Stimulated activated CD8-positive, alpha-beta memory T cell treated with anti-CD3 and anti-CD28 coated beads, Interleukin-4, amount 100 ng/mL, for 1 hour (primary cell): ENCODE measurements around the gene RSKR.
"Not testable (repeated sequence)": the region's sequence is repeated elsewhere in the genome, so short reads cannot be mapped to it uniquely, and the experiment has no call there.

Source experiments
- DNase-seq, 2 donors: peaks; one replicate each; pipeline ENCODE4 v3.0.0-alpha.2; 2020; ENCODE audit warnings: low read depth in 2 of 2, low spot score in 1 of 2

The RSKR gene, protein sequence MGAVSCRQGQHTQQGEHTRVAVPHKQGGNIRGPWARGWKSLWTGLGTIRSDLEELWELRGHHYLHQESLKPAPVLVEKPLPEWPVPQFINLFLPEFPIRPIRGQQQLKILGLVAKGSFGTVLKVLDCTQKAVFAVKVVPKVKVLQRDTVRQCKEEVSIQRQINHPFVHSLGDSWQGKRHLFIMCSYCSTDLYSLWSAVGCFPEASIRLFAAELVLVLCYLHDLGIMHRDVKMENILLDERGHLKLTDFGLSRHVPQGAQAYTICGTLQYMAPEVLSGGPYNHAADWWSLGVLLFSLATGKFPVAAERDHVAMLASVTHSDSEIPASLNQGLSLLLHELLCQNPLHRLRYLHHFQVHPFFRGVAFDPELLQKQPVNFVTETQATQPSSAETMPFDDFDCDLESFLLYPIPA

DNA sequence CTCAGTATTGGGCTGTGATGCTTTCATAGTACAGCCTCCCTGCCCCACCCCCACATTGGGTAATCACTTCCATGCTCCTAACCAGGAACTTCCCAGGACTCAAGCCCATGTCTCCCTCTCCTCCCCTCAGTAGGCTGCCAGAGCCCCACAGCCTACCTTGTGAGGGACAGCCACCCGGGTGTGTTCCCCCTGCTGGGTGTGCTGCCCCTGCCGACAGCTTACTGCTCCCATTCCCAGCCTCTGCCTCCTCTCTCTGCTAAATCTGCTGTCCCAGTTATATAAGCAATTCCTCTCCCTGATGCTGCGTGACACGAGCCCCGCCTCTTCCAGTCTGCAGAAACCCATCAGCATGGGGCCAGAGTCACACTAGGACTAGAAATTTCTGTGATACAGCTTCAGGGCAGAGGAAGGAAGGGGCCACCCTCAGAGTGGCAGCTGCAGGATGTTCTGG, at the start of gene RSKR:
Gene RSKR (minus strand): TSS at position 255 of the 451 bp plus-strand sequence. CDS start 24 bp downstream, at position 231.
- no peak for DNase-seq

DNA sequence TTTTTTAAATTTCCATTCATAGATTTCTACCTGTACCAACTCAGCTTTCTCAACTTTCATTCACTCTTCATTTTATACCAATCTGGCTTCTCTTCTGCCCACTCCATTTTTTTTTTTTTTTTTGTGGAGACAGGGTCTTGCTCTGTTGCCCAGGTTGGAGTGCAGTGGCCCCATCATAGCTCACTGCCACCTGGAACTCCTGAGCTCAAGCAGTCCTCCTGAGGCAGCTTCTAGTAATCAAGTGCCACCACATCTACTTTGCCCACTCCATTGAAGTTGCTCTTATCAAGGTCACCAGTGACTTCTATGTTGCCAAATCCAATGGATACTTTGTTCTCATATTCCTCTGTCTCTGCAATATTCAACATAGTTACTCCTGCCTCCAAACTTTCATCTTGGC, 49.7 kb upstream of the RSKR start:
- no peak for DNase-seq

DNA sequence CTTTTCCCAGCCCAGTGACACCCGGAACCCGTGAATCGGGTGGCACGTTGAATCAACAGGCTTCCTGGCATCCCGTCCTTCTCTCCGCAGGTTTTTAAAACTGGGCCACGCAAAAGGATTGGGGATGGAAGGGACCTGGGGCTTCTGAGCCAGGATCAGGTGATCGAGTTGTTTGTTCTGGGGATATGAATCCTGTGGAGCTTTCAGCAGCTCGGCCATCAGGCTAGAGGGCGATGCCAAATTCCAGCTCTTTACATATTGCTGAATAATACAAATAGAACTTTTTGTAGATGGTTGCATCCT, 48.5 kb upstream of the RSKR start:
- no peak for DNase-seq

DNA sequence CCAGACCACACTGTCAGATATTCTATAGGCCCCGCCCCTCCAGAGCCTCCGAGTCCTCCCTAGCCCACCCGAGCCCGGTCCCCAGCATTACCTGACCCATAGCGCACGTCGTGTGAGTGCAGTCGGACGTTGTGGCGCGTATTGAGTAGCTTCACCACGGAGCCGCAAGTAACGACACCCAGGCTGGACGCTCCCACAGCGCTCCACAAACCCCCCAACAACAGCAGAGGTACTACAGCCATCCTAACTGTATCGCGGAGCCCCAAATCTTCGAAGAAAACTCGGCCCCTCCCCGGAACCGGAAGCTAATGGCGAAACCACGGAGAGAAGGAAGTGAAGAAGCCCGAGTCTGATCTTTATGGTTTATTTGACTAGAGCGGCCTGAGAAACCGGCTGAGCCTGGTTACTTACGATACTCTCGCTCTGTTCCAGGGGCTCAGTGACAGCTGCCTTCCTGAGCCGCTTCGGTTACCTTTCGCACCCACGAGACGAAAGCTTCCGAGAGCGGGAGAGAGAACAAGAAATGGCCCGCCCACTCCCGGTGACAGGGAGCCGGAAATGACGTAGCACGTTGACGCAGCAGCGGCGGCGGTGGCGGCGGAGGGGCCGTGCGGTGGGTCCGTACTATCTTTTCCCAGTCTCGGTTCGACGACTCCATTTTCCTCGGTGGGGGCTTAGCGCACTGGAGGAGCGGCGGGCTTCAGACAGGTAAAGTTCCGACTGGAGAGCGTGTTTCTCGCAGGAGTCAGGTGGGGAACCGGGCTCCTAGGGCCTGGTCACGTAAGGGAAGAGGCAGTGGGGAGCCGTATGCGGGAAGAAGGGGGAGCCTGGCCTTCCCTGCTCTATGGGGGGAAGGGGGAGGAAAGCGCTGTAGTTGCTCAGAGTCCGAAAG, 47.9 kb upstream of the RSKR start, which contains the start of the genes SDF2 and SUPT6H:
Gene SDF2 (minus strand): TSS at position 272 of the 892 bp plus-strand sequence. CDS start 30 bp downstream, at position 242.
Gene SUPT6H (plus strand): TSS at position 571 of the 892 bp plus-strand sequence. CDS start 11,197 bp downstream, outside the sequence.
- DNase-seq: peak; percentile 89 to 95

DNA sequence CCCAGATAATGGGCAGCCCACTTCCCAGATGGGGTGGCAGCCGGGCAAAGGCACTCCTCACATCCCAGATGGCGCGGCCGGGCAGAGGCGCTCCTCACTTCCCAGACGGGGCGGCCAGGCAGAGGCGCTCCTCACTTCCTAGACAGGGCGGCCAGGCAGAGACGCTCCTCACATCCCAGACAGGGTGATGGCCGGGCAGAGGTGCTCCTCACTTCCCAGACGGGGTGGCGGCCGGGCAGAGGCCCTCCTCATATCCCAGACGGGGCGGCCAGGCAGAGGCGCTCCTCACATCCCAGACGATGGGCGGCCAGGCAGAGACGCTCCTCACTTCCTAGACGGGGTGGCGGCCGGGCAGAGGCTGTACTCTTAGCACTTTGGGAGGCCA, 45.5 kb upstream of the RSKR start:
- DNase-seq: not testable (repeated sequence)

DNA sequence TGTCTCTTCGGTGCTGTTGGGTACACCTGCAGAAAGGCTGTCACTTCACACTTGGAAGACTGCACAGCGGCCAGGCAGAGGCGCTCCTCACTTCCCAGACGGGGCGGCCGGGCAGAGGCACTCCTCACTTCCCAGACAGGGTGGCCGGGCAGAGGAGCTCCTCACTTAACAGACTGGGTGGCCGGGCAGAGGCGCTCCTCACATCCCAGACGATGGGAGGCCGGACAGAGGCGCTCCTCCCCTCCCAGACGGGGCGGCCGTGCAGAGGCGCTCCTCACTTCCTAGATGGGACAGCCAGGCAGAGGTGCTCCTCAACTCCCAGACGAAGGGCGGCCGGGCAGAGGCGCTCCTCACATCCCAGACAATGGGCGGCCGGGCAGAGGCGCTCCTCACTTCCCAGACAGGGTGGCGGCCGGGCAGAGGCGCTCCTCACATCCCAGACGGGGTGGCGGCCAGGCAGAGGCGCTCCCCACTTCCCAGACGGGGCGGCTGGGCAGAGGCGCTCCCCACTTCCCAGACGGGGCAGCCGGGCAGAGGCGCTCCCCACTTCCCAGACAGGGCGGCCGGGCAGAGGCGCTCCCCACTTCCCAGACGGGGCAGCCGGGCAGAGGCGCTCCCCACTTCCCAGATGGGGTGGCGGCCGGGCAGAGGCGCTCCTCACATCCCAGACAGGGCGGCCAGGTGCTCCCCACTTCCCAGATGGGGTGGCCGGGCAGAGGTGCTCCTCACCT, 44.9 kb upstream of the RSKR start:
- DNase-seq: not testable (repeated sequence)

DNA sequence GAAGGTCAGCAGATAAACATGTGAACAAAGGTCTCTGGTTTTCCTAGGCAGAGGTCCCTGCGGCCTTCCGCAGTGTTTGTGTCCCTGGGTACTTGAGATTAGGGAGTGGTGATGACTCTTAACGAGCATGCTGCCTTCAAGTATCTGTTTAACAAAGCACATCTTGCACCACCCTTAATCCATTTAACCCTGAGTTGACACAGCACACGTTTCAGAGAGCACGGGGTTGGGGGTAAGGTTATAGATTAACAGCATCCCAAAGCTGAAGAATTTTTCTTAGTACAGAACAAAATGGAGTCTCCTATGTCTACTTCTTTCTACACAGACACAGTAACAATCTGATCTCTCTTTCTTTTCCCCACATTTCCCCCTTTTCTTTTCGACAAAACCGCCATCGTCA, 44.4 kb upstream of the RSKR start:
- not testable (repeated sequence) for DNase-seq

DNA sequence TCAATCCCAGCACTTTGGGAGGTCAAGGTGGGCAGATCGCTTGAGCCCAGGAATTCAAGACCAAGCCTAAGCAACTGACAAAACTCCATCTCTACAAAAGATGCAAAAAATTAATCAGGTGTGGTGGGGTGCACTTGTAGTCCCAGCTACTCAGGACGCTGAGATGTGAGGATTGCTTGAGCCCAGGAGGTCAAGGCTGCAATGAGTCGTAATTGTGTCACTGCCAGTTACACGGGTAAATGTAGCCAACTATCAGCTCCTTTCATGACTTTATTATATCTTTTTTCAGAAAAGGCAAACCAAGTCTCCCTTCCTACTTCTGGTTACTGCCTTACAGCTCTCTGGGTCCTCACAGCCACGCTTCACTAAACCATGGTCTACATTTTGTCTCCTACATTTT, 43.8 kb upstream of the RSKR start:
- DNase-seq: no peak

DNA sequence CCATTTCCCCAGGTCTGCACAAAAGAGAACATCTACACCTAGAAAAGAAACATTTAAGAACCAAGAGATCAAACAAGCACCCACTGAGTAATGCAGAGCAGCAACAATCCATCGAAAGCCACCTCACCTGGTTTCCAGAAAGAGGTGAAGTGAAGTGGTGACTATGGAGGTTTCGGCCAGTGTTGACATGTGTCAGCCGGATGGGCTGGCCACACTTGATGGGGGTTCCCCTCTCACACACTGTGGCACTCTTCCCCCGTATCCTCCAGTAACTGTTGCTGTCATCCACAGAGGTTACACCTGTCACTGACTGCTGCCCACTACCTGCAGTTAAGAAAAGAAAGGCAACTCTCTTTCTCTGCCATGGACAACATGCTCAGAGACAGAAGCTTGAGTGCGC, 41.2 kb upstream of the RSKR start:
- no peak for DNase-seq

DNA sequence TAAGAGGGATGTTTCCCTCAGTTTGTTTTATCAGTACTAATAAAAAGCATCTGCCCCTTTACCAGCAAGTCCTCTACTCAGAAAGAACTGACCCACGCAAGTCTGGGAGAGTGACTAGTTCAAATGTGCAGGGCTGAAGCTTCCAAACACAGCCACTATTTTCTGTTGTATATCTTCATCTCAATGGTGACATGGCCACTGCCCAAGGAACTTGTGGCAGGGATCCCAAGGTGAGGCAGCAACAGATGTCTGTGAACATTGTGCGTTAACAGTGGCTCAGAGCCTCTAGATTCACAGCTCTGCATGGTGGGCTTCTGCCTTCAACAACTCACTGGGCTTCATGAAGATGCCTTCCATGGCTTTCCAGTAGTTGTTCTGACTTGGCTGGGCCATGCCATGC, 34.7 kb upstream of the RSKR start:
- DNase-seq: no peak

DNA sequence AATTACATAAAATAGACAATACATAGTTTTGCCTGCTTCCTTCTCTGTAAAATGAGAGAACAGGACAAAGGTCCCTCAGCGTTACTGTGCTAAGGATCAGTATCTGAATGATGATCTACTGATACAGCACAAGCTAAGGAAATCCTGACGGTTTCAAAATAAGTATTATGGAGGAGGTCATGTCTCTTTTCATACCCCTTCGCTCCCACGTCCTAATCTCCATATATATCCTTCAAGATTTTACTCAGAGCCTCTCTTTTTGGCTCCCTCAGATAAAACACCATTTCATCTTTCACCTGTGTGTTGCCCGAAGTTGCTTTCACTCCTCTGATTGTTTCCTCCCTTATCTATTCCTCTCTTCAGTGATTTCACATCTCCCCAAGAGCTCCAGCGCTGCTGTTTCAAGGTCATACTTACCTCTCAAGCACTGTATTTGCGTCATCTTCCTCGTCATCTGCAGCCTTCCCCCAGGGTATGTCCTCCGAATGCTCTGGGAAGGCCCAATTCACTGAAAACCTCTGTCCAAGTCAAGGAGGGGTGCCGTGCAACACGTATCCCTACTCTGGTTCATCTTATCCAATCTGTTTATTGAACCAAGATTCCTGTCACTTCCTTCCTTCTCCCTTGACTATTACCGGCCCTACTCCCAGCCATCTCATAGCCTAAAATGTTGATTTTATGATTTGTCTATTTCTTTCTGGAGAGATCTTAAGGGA, 32.2 kb upstream of the RSKR start:
- no peak for DNase-seq

DNA sequence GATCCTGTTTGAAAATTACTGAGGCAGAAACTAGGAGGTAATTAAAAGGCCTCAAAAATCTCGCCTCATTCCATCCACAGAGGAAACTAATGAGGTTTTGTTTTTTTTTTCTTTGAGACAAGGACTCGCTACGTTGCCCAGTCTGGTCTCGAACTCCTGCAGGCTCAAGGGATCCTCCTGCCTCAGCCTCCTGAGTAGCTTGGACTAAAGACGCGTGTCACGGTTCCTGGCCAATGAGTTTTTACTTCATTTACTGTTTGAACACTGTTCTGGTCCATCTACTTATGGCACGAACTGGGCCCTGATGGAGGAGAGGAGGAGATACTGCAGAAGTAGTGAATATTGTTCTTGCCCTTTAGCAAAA, 31.6 kb upstream of the RSKR start:
- DNase-seq: no peak

DNA sequence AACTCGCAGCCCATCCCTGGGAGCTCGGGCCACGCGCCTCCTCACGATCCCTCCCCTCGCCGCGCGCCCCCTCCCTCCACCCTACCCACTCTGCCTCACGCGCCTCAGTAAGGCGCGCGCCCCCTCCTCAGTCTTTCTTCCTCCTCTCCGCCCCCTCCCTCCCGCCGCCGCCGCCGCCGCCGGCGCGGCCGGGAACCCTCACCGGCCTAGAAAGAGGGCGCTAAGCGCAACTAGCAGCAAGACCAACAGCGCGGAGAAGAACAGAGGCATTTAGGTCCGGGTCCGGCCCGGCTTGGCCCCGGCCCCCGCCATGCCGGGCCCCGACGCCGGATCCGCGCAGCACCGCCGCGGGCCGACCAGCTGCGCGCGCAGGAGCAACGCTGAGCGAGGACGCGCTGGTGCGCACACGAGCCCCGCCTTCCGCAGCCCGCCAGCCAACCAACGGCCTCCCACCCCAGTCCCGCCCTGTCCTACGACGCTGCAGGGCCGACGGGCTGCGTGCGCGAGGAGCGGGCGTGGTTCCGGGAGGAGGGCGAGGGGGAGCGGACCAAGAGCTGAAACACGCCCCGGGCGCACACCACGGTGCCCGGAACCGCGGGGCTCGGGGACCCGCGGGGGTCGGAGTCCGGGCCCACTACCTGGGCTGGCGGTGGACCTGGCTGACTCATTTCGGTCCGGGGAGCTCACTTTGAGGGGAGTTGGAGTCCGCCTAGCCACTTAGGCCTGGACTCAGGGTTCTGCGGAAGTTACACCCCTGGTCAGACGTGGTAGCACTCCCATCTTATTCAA, 31.0 kb upstream of the RSKR start, which contains the start of gene BLTP2:
Gene BLTP2 (minus strand): TSS at position 372 of the 789 bp plus-strand sequence. CDS start 102 bp downstream, at position 270.
- DNase-seq: peak; percentile 89 to 91

DNA sequence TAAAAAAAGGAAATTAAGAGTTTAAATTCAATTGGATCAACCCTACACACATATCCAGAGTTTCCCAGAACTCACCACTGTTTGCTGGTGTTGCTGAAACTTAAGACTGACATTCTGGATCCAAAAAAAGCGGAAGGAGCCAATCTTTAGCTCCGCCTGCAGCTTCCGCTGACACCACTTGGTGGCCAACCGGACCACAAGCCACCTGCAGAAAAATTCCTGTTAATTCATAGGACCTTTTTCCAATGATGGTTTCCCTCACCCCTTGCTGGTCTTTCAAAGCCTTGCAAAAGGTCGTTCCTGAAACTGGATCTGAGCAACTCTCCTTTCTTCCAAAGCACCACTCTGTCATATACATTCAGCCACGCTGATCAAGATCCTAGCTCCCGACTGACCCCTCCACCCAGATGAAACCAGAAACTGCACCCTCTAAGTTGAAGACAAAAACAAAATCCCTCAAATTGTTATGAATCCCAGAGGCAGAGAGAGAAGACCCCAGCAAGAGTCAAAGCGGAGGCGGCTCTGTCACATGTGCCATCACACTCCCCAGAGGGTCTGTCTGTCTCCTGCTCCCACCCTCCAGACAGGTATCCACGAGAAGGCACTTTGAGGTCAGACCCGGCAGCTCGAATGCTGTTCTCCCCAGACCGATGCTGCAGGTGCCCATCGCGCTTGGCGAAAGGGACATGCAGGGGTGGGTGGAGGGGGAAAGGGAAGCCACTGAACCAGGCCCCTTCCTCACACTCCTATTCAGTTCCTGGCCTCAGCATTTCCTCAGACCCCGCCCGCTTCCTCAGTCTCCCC, 30.2 kb upstream of the RSKR start:
- DNase-seq: no peak

DNA sequence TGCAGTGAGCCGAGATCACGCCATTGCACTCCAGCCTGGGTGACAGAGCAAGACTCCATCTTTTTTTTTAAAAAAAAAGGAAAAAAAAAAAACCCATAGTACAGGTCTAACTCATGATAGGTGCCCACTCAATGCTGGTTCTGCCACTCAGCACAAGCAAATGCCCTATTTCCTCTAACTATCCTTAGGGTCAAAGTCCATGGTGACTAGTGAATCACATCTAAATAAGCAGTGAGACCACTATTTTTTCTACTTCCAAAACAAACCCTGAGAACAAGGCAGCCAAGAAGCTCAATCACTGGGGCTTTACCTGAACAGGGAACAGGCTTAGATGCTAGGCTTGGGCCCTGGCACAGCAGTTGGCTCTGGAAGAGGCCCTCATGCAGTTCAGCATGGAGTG, 27.6 kb upstream of the RSKR start:
- no peak for DNase-seq

DNA sequence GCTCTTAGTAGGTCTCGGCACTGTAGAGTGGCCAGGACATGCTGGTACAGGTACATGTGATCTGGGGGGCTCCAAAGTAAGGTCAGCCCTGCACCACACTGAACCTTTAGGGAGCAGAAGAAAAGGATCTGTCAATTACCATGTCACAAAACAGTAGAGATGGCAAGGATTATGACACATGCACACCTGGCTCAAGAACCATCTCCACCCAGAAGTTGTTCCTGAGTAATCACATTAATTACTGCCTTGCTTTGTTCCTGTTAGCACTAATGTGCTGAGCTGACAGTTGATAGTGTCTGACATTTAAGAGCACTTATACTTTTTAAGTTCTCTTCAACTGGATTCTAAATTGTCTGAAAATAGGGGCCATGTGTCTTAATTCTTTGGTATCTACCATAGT, 21.5 kb upstream of the RSKR start:
- no peak for DNase-seq

DNA sequence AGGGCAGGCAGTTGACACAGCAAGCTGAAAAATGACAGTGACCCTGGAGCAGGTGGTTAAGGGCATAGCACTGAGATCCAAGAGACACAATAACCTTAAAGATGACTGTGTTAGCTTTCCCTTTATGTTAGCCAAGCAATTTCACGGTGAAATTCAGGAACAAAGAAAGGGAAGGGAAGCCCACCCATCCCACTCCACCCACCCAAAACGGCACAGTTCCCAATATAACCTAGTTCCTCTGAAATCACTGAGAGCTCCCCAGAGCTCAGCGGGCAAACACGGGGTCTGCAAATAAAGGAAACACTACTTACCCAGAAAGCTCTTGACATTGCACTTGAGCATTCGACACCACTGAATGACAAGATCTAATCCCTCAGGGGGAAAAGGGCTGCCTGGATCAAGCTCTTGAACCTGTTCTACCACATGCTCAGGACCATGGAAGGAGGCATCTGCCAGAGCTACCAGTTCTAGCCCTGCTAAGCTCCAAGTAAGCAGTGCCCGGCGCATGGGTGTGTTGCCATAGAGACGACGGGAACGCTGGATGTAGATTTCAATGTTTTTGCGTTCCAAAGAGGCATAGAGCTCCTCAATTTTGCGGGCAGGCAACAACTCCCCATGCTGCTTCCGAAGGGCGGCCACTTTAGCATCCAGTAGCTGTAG, 20.4 kb upstream of the RSKR start:
- no peak for DNase-seq

DNA sequence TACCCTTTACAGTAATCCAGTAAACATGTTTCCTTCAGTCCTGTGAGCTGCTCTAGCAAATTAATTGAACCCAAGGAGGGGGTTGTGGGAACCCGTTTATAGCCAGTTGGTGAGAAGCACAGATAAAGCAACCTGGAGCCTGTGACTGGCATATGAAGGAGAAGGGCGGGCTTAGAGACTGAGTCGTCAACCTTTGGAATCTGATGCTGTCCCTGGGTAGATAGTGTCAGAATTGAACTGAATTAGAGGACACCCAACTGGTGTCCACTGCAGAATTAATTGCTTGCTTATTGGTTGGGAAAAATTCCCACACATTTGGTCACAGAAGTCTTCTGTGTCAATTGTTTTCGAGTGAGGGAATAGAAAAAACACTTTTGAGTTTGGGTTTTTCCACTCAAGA, 12.8 kb upstream of the RSKR start:
- no peak for DNase-seq

DNA sequence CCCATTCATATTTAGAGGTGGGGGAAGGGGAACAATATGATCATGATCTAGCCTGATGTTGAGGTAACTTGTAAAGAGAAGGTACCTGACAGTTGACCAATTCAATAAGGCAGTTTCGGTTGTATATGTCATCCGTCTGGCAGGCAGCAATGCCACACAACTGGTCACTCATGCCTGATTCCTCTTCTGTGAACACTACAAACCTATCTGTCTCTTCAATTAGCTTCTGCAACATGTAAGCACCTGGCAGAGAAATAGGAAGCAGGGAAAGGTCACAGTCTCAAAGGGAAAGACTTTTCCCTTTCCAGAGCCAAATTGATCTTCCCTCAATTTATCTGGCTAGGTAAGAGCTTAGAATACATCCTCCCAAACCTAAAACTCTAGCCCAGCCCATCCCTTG, 10.2 kb upstream of the RSKR start:
- DNase-seq: no peak
